H1 (cell line): ENCODE results near the gene SIX3. TPM values are rescaled to one million over a fixed set of nuclear protein-coding genes. Genes with fewer than 3 reads are reported as not detected.

Experiments
- CTCF ChIA-PET: fragments of 300-600 bp; sonication (Branson Sonifier 250); formaldehyde crosslinking; loops from one replicate; lab custom pipeline; 2021; ENCODE audit not compliant: partially characterized antibody; lab: Charles Lee
- POLR2A ChIA-PET: fragments of 300-600 bp; sonication (Branson Sonifier 250); formaldehyde crosslinking; loops from one replicate; lab custom pipeline; 2021; ENCODE audit warnings: inconsistent platforms; ENCODE audit not compliant: partially characterized antibody; lab: Charles Lee
- DNase-seq, 2 experiments: peaks; one replicate each; pipeline versions ENCODE4 v3.0.0 to v3.0.0-alpha.2; 2010 to 2022; ENCODE audit warnings: low spot score in 2 of 2, low read depth in 1 of 2, mixed read lengths in 1 of 2
- FAIRE-seq: peaks from 2 replicates; lab custom pipeline; 2011; peaks lifted over from hg19 to GRCh38; lab: Jason Lieb, UNC
- H2AFZ ChIP-seq: 2 replicates; pipeline ENCODE4 v1.8.1; 2012; ENCODE audit warnings: low read length, inconsistent platforms
- H2AK5ac ChIP-seq: 2 replicates; pipeline ENCODE4 v1.6.1; 2013; ENCODE audit warnings: low read depth, low read length
- H2BK120ac ChIP-seq: replicated peaks from 2 replicates; pipeline ENCODE3; 2013; ENCODE audit warnings: low read depth, low read length, inconsistent platforms
- H2BK12ac ChIP-seq: 2 replicates; pipeline ENCODE4 v1.6.1; 2013; ENCODE audit warnings: low read depth, low read length
- H2BK15ac ChIP-seq: 2 replicates; pipeline ENCODE4 v1.6.1; 2013; ENCODE audit warnings: low read length
- H2BK20ac ChIP-seq: 2 replicates; pipeline ENCODE4 v1.6.1; 2013; ENCODE audit warnings: low read length
- H2BK5ac ChIP-seq: 2 replicates; pipeline ENCODE4 v1.6.1; 2013; ENCODE audit warnings: low read depth, low read length
- H3K14ac ChIP-seq: 2 replicates; pipeline ENCODE4 v1.6.1; 2013; ENCODE audit warnings: inconsistent platforms; ENCODE audit not compliant: insufficient read length
- H3K18ac ChIP-seq: 2 replicates; pipeline ENCODE4 v1.6.1; 2013; ENCODE audit warnings: low read length; ENCODE audit errors: extremely low read depth
- H3K23ac ChIP-seq: 2 replicates; pipeline ENCODE4 v1.6.1; 2013; ENCODE audit warnings: inconsistent platforms; ENCODE audit not compliant: insufficient read length
- H3K23me2 ChIP-seq: 2 replicates; pipeline ENCODE4 v1.6.1; 2013; ENCODE audit warnings: low read depth, low read length
- H3K27ac ChIP-seq: 2 replicates; pipeline ENCODE4 v1.6.1; 2011; ENCODE audit warnings: low read depth, low read length, inconsistent platforms
- H3K27me3 ChIP-seq, 4 experiments: replicated peaks in 1 of 4; 1 replicate in 1 of 4; 2 replicates in 3 of 4; pipeline versions ENCODE4 v1.6.1 to v1.8.1; 2011 to 2013; ENCODE audit warnings: low read length in 3 of 4, mild to moderate bottlenecking in 3 of 4, inconsistent platforms in 2 of 4, mixed read lengths in 2 of 4, moderate library complexity in 1 of 4; ENCODE audit not compliant: control insufficient read depth in 3 of 4, insufficient read depth in 3 of 4; ENCODE audit errors: extremely low read depth in 1 of 4
- H3K36me3 ChIP-seq, 4 experiments: 2 replicates each; pipeline versions ENCODE4 v1.6.1 to v1.8.1; 2011 to 2013; ENCODE audit warnings: mild to moderate bottlenecking in 4 of 4, low read length in 3 of 4, moderate library complexity in 2 of 4, control low read depth in 1 of 4, inconsistent platforms in 1 of 4; ENCODE audit not compliant: insufficient read depth in 4 of 4, control insufficient read depth in 2 of 4
- H3K4ac ChIP-seq: replicated peaks from 2 replicates; pipeline ENCODE3; 2013; ENCODE audit warnings: low read length, low read depth, mixed read lengths, inconsistent platforms; ENCODE audit not compliant: insufficient read length
- H3K4me1 ChIP-seq, 4 experiments: replicated peaks in 1 of 4; 1 replicate in 1 of 4; 2 replicates in 3 of 4; pipeline versions ENCODE4 v1.6.1 to v1.8.1; 2011 to 2013; ENCODE audit warnings: low read length in 3 of 4, inconsistent platforms in 2 of 4, mixed read lengths in 1 of 4; ENCODE audit not compliant: insufficient read depth in 4 of 4, control insufficient read depth in 3 of 4
- H3K4me2 ChIP-seq, 2 experiments: 2 replicates each; pipeline versions ENCODE4 v1.6.1 to v1.8.1; 2011 to 2013; ENCODE audit warnings: low read depth in 2 of 2, low read length in 2 of 2, control low read depth in 1 of 2, inconsistent platforms in 1 of 2, mild to moderate bottlenecking in 1 of 2; ENCODE audit not compliant: insufficient read depth in 1 of 2
- H3K4me3 ChIP-seq, 4 experiments: fragments of 200-600, 300-600 bp in 1 of 4; sonication (generic), shearing (Covaris generic), sonication (Bioruptor Twin) in 1 of 4; 2 replicates each; pipeline versions ENCODE4 v1.5.1 to v1.8.1; 2011 to 2016; ENCODE audit warnings: low read length in 4 of 4, low read depth in 3 of 4, control low read depth in 2 of 4, inconsistent platforms in 2 of 4, mild to moderate bottlenecking in 2 of 4, mixed read lengths in 1 of 4, moderate library complexity in 1 of 4; ENCODE audit not compliant: insufficient read depth in 2 of 4; ENCODE audit errors: extremely low read depth in 1 of 4
- H3K56ac ChIP-seq: replicated peaks from 2 replicates; pipeline ENCODE3; 2013; ENCODE audit warnings: low read depth, mild to moderate bottlenecking, mixed read lengths, low read length, inconsistent platforms; ENCODE audit not compliant: insufficient read length
- H3K79me1 ChIP-seq: 2 replicates; pipeline ENCODE4 v1.6.1; 2013; ENCODE audit warnings: low read depth, low read length, control low read depth
- H3K79me2 ChIP-seq, 2 experiments: 2 replicates each; pipeline versions ENCODE4 v1.6.1 to v1.8.1; 2012 to 2013; ENCODE audit warnings: low read length in 2 of 2, mild to moderate bottlenecking in 2 of 2, inconsistent platforms in 1 of 2; ENCODE audit not compliant: insufficient read depth in 2 of 2, control insufficient read depth in 1 of 2
- H3K9ac ChIP-seq, 4 experiments: replicated peaks in 1 of 4; 1 replicate in 1 of 4; 2 replicates in 3 of 4; pipeline versions ENCODE4 v1.6.1 to v1.8.1; 2011 to 2013; ENCODE audit warnings: low read depth in 3 of 4, low read length in 3 of 4, control low read depth in 2 of 4, mild to moderate bottlenecking in 2 of 4, moderate library complexity in 2 of 4, inconsistent platforms in 1 of 4; ENCODE audit errors: extremely low read depth in 1 of 4
- H3K9me3 ChIP-seq, 2 experiments: 2 replicates each; pipeline versions ENCODE4 v1.6.1 to v1.8.1; 2012 to 2013; ENCODE audit warnings: mild to moderate bottlenecking in 2 of 2, moderate library complexity in 2 of 2, control low read depth in 1 of 2, inconsistent platforms in 1 of 2, low read depth in 1 of 2, low read length in 1 of 2, mixed read lengths in 1 of 2; ENCODE audit not compliant: insufficient read depth in 2 of 2
- H4K20me1 ChIP-seq, 2 experiments: replicated peaks in 1 of 2; 2 replicates each; pipeline versions ENCODE3 to v1.8.1; 2011 to 2013; ENCODE audit warnings: inconsistent platforms in 2 of 2, low read length in 2 of 2, mild to moderate bottlenecking in 1 of 2; ENCODE audit not compliant: insufficient read depth in 2 of 2, control insufficient read depth in 1 of 2
- H4K5ac ChIP-seq: 2 replicates; pipeline ENCODE4 v1.6.1; 2013; ENCODE audit warnings: low read length, low read depth, mixed read lengths, inconsistent platforms; ENCODE audit not compliant: insufficient read length
- H4K8ac ChIP-seq: 2 replicates; pipeline ENCODE4 v1.8.0; 2013; ENCODE audit warnings: mild to moderate bottlenecking, moderate library complexity, low read length, inconsistent platforms; ENCODE audit not compliant: insufficient read depth; ENCODE audit errors: extremely low read depth
- H4K91ac ChIP-seq: replicated peaks from 2 replicates; pipeline ENCODE3; 2013; ENCODE audit warnings: low read length, mixed read lengths, inconsistent platforms; ENCODE audit not compliant: insufficient read length
- RNF2 ChIP-seq: fragments of 200-900, 300-1000 bp; sonication (generic); IDR thresholded peaks from 2 replicates; pipeline ENCODE4 v1.7.1; 2016; ENCODE audit warnings: borderline replicate concordance, low read depth, mild to moderate bottlenecking, antibody characterized with exemption, low read length; ENCODE audit not compliant: poor library complexity, severe bottlenecking; ENCODE audit errors: missing control alignments
- SP4 ChIP-seq: IDR thresholded peaks from 2 replicates; pipeline ENCODE4 v1.6.1; 2012; ENCODE audit warnings: low read length, inconsistent platforms
- WGBS, 2 experiments: shearing (Covaris generic) in 1 of 2; methylation state at CpG; one replicate each; pipeline versions ENCODE4 v1.1.6 to v1.1.7; 2013 to 2015; ENCODE audit warnings: low lambda C conversion rate in 2 of 2, mixed read lengths in 2 of 2, inconsistent platforms in 1 of 2, low coverage in 1 of 2, missing lambda C conversion rate in 1 of 2; ENCODE audit not compliant: insufficient replicate concordance in 2 of 2, insufficient coverage in 1 of 2, insufficient read length in 1 of 2; ENCODE audit errors: extremely low coverage in 1 of 2, missing lambda C conversion rate in 1 of 2; 5-methylcytosine and 5-hydroxymethylcytosine counted together
- polyA plus RNA-seq, 7 experiments: library from polyadenylated mRNA; depleted of rRNA in 3 of 7; stranded (reverse) in 5 of 7; unstranded in 2 of 7; fragments of >200 nt in 5 of 7; fragments of 200-250 nt in 2 of 7; gene quantifications; 1 replicate in 5 of 7; 2 replicates in 1 of 7; 4 replicates in 1 of 7; pipeline versions ENCODE4 v1.2.1 to v1.2.3, GENCODE V29; 2011 to 2013; ENCODE audit warnings: missing spikeins in 2 of 7, mixed read lengths in 2 of 7
- total RNA-seq: library from RNA; stranded (reverse); fragmentation: NEBNext Ultra II Directional; extraction: Animal tissue kit (Norgen Biotek cat#: 25700); gene quantifications from 2 replicates; pipeline ENCODE4 v1.2.1, GENCODE V29; 2021

Gene SIX3
- total and polyA plus RNA-seq, 2 of the 8 experiments (the other 6 are each of a cell fraction or from before 2014, with no cell fraction given), result 0.02 to 0.19 TPM

- Histone ChIP-seq H3K4me2 (peak overlapping the region; percentile 78 to 93), H2BK15ac (peak overlapping the region; percentile 83; the same call in 1 of the 2 replicates), H4K8ac (no peak overlapping the region), H3K23ac (no peak overlapping the region), H2BK5ac (no peak overlapping the region), H3K56ac (no peak overlapping the region), H3K23me2 (peaks cover 24% of the 10 kb centered on the region; the same call in 1 of the 2 replicates), H3K14ac (no peak overlapping the region), H4K91ac (no peak overlapping the region), H2BK12ac (peak overlapping the region; percentile 90; the same call in 1 of the 2 replicates), H3K79me2 (no peaks in the 10 kb centered on the region), H4K5ac (no peak overlapping the region), H3K18ac (peak overlapping the region; percentile 62; the same call in 1 of the 2 replicates), H3K27ac (no peak overlapping the region), H3K27me3 (peaks cover 86 to 100% (median 95%) of the 10 kb centered on the region in 4 experiments; a peak in 6 of 7 replicates), H2AFZ (no peak overlapping the region), H3K4me1 (peaks cover 15 to 54% (median 33%) of the 10 kb centered on the region in 4 experiments), H3K36me3 (no peaks in the 10 kb centered on the region; a peak in 1 of 8 replicates), H3K4ac (no peak overlapping the region), H3K9me3 (no peaks in the 10 kb centered on the region; a peak in 1 of 4 replicates), H4K20me1 (peaks cover 3 to 9% of the 10 kb centered on the region in 2 experiments), H3K9ac (no peak overlapping the region), H2AK5ac (peak overlapping the region; percentile 32; the same call in 1 of the 2 replicates), H3K4me3 (peak overlapping the region in 3 of 4 experiments; percentile 50 to 65 (median 60); a peak in 4 of 8 replicates), H2BK20ac (peak overlapping the region; percentile 87; the same call in 1 of the 2 replicates), H2BK120ac (no peak overlapping the region), H3K79me1 (no peaks in the 10 kb centered on the region)
- ChIA-PET CTCF (interaction anchor here (0.8 to 2.0 kb wide), 4 partner anchors 10 to 177 kb away, joined by 3 to 6 read pairs (median 5); no protein-coding TSS in a partner anchor), POLR2A (interaction anchor here (0.9 to 2.0 kb wide), 4 partner anchors 8 to 20 kb away, joined by 3 to 8 read pairs (median 4); no protein-coding TSS in a partner anchor)
- TF ChIP-seq RNF2 (peak; percentile 46), SP4 (no peak)
- no peak for FAIRE-seq
- 5% methylated on average over 12 of the region's 12 CpGs; no CpG with 5 or more reads in 1 of the 2 experiments for WGBS, 2 experiments
- peak in 1 of 2 experiments; percentile 55 for DNase-seq
Measured at GRCh38 chr2:44932079-44932478, 9.4 kb upstream of the SIX3 start.
